Measurements from ENCODE around the gene ZC3H10. TPM values are rescaled to one million over a fixed set of nuclear protein-coding genes. Genes with fewer than 3 reads are reported as not detected.

ZC3H10 gene
- total and polyA plus RNA-seq, 2 of the 8 experiments (the other 6 are each of a cell fraction or from before 2014, with no cell fraction given): 4.0 to 11.2 TPM

DNA sequence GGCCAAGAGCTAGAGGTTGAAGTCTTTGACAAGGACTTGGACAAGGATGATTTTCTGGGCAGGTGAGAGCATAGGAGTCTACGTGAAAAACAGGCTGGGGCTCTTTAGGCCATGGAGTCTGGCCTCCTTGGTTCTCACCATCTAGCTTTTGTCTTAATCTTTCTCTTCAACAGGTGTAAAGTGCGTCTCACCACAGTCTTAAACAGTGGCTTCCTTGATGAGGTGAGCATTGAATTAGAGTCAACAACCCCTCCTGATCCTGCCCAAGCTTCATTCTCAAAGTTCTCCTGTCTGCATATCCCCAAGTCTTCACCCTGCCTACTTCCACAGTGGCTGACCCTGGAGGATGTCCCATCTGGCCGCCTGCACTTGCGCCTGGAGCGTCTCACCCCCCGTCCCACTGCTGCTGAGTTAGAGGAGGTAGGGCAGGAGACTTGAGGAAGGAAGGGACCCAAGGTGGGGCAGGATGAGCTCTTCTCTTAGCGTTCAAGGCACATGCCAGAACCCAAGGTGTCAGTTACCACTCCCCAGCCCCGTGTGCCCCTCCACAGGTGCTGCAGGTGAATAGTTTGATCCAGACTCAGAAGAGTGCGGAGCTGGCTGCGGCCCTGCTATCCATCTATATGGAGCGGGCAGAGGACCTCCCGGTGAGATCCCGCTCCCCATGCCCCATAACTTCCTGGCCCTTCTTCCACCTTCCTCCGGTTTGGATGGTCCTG is 19.9 kb downstream of the ZC3H10 start:
- FAIRE-seq (no peak), DNase-seq (ENCODE audit: low read depth in 1 of 2, low spot score in 2 of 2) (no peak)
- H3K18ac ChIP-seq (ENCODE audit: extremely low read depth, low read length): no peak overlapping the region
- H3K36me3 ChIP-seq (ENCODE audit: control insufficient read depth in 2 of 4, insufficient read depth in 4 of 4, low read length in 3 of 4): peaks cover 20 to 71% (median 62%) of the 10 kb centered on the region in 4 experiments; a peak in 7 of 8 replicates
- H3K56ac ChIP-seq (replicated peaks; ENCODE audit: insufficient read length, low read depth, low read length): no peak overlapping the region
- H3K4ac ChIP-seq (replicated peaks; ENCODE audit: insufficient read length, low read depth, low read length): no peak overlapping the region
- H4K8ac ChIP-seq (ENCODE audit: extremely low read depth, insufficient read depth, low read length): no peak overlapping the region
- no peaks in the 10 kb centered on the region for H3K23me2 ChIP-seq (ENCODE audit: low read depth, low read length)
- no peaks in the 10 kb centered on the region for H3K27me3 ChIP-seq (replicated peaks in 1 of 4; ENCODE audit: control insufficient read depth in 3 of 4, extremely low read depth in 1 of 4, insufficient read depth in 3 of 4, low read length in 3 of 4)
- H3K14ac ChIP-seq (ENCODE audit: insufficient read length): no peak overlapping the region
- H3K79me1 ChIP-seq (ENCODE audit: low read depth, low read length): no peaks in the 10 kb centered on the region
- no peak overlapping the region for H3K27ac ChIP-seq (ENCODE audit: low read depth, low read length)
- H3K9me3 ChIP-seq (ENCODE audit: insufficient read depth in 2 of 2, low read depth in 1 of 2, low read length in 1 of 2): no peaks in the 10 kb centered on the region
- no peaks in the 10 kb centered on the region for H3K4me1 ChIP-seq (replicated peaks in 1 of 4; ENCODE audit: control insufficient read depth in 3 of 4, insufficient read depth in 4 of 4, low read length in 3 of 4)
- TF ChIP-seq SP1 (IDR thresholded peaks at IDR 0.05; ENCODE audit: low read depth, low read length) (no peak), POLR2AphosphoS5 (IDR thresholded peaks at IDR 0.05; ENCODE audit: low read depth, low read length) (no peak), SP2 (IDR thresholded peaks at IDR 0.05; ENCODE audit: low read length) (no peak), TEAD4 (IDR thresholded peaks at IDR 0.05; ENCODE audit: low read depth, low read length) (no peak), CBX5 (IDR thresholded peaks at IDR 0.05; ENCODE audit: low read depth, low read length) (no peak), SIN3A (conservative IDR thresholded peaks at IDR 0.05 in 1 of 2, IDR thresholded peaks at IDR 0.05 in 1 of 2; ENCODE audit: low read depth in 1 of 2, low read length in 2 of 2) (no peak), EZH2 (IDR thresholded peaks at IDR 0.05; ENCODE audit: low read depth, low read length, severe bottlenecking) (no peak), JUN (IDR thresholded peaks at IDR 0.05; ENCODE audit: low read depth, low read length) (no peak), HDAC6 (IDR thresholded peaks at IDR 0.05; ENCODE audit: low read depth, low read length) (no peak), SIX5 (IDR thresholded peaks at IDR 0.05; ENCODE audit: low read depth, low read length) (no peak), SIRT6 (IDR thresholded peaks at IDR 0.05; ENCODE audit: low read length) (no peak)
- H4K91ac ChIP-seq (replicated peaks; ENCODE audit: insufficient read length, low read length): no peak overlapping the region
- POLR2A ChIA-PET (ENCODE audit: partially characterized antibody): interaction anchor here (1.1 to 6.5 kb wide), 3 partner anchors 12 to 178 kb away, joined by 3 to 43 read pairs (median 7); partner anchors contain the start of genes CNPY2, MYL6B and RPL41
- no peak overlapping the region for H2BK15ac ChIP-seq (ENCODE audit: low read length)
- no peaks in the 10 kb centered on the region for H3K79me2 ChIP-seq (ENCODE audit: control insufficient read depth in 1 of 2, insufficient read depth in 2 of 2, low read length in 2 of 2)
- no peak overlapping the region for H2BK12ac ChIP-seq (ENCODE audit: low read depth, low read length)
- no peak overlapping the region for H2AK5ac ChIP-seq (ENCODE audit: low read depth, low read length)
- no peak overlapping the region for H2AFZ ChIP-seq (ENCODE audit: low read length)
- no peak overlapping the region for H3K4me2 ChIP-seq (ENCODE audit: insufficient read depth in 1 of 2, low read depth in 2 of 2, low read length in 2 of 2)
- H4K5ac ChIP-seq (ENCODE audit: insufficient read length, low read depth, low read length): no peak overlapping the region
- H3K4me3 ChIP-seq (ENCODE audit: extremely low read depth in 1 of 4, insufficient read depth in 2 of 4, low read depth in 3 of 4, low read length in 4 of 4): no peak overlapping the region
- no peak overlapping the region for H2BK20ac ChIP-seq (ENCODE audit: low read length)
- WGBS, 2 experiments (ENCODE audit: extremely low coverage in 1 of 2, insufficient coverage in 1 of 2, insufficient read length in 1 of 2, insufficient replicate concordance in 2 of 2, low coverage in 1 of 2, low lambda C conversion rate in 2 of 2, missing lambda C conversion rate in 1 of 2): 93% methylated on average over 14 of the region's 14 CpGs; no CpG with 5 or more reads in 1 of the 2 experiments
- H4K20me1 ChIP-seq (replicated peaks in 1 of 2; ENCODE audit: control insufficient read depth in 1 of 2, insufficient read depth in 2 of 2, low read length in 2 of 2): no peaks in the 10 kb centered on the region
- H3K23ac ChIP-seq (ENCODE audit: insufficient read length): no peak overlapping the region
- no peak overlapping the region for H2BK120ac ChIP-seq (replicated peaks; ENCODE audit: low read depth, low read length)
- H3K9ac ChIP-seq (replicated peaks in 1 of 4; ENCODE audit: extremely low read depth in 1 of 4, low read depth in 3 of 4, low read length in 3 of 4): no peak overlapping the region
- CTCF ChIA-PET (ENCODE audit: partially characterized antibody): interaction anchor here (0.5 to 2.0 kb wide), 6 partner anchors 8 to 52 kb away, joined by 3 to 6 read pairs (median 3); partner anchors contain the start of genes ESYT1 and SMARCC2
- no peak overlapping the region for H2BK5ac ChIP-seq (ENCODE audit: low read depth, low read length)

Measured in H1 (cell line).